ENCODE data around the gene PLEKHM1.

Gene PLEKHM1

GRCh38 chr17:45433159-45433535 lies 57.4 kb downstream of the PLEKHM1 start:
- no peak for TF ChIP-seq POLR2AphosphoS5 (IDR thresholded peaks at IDR 0.05; ENCODE audit: low read depth)
- no peak for TF ChIP-seq GABPA (IDR thresholded peaks at IDR 0.05; ENCODE audit: low read depth)
- TF ChIP-seq, protein P1, sequence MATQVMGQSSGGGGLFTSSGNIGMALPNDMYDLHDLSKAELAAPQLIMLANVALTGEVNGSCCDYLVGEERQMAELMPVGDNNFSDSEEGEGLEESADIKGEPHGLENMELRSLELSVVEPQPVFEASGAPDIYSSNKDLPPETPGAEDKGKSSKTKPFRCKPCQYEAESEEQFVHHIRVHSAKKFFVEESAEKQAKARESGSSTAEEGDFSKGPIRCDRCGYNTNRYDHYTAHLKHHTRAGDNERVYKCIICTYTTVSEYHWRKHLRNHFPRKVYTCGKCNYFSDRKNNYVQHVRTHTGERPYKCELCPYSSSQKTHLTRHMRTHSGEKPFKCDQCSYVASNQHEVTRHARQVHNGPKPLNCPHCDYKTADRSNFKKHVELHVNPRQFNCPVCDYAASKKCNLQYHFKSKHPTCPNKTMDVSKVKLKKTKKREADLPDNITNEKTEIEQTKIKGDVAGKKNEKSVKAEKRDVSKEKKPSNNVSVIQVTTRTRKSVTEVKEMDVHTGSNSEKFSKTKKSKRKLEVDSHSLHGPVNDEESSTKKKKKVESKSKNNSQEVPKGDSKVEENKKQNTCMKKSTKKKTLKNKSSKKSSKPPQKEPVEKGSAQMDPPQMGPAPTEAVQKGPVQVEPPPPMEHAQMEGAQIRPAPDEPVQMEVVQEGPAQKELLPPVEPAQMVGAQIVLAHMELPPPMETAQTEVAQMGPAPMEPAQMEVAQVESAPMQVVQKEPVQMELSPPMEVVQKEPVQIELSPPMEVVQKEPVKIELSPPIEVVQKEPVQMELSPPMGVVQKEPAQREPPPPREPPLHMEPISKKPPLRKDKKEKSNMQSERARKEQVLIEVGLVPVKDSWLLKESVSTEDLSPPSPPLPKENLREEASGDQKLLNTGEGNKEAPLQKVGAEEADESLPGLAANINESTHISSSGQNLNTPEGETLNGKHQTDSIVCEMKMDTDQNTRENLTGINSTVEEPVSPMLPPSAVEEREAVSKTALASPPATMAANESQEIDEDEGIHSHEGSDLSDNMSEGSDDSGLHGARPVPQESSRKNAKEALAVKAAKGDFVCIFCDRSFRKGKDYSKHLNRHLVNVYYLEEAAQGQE (IDR thresholded peaks at IDR 0.05; ENCODE audit: insufficient replicate concordance, low read depth), result no peak
- TF ChIP-seq SPI1 (IDR thresholded peaks at IDR 0.05; ENCODE audit: borderline replicate concordance, low read depth), result no peak
- TF ChIP-seq, protein P2, sequence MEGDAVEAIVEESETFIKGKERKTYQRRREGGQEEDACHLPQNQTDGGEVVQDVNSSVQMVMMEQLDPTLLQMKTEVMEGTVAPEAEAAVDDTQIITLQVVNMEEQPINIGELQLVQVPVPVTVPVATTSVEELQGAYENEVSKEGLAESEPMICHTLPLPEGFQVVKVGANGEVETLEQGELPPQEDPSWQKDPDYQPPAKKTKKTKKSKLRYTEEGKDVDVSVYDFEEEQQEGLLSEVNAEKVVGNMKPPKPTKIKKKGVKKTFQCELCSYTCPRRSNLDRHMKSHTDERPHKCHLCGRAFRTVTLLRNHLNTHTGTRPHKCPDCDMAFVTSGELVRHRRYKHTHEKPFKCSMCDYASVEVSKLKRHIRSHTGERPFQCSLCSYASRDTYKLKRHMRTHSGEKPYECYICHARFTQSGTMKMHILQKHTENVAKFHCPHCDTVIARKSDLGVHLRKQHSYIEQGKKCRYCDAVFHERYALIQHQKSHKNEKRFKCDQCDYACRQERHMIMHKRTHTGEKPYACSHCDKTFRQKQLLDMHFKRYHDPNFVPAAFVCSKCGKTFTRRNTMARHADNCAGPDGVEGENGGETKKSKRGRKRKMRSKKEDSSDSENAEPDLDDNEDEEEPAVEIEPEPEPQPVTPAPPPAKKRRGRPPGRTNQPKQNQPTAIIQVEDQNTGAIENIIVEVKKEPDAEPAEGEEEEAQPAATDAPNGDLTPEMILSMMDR (IDR thresholded peaks at IDR 0.05; ENCODE audit: insufficient read depth, low read length), result no peak
- Histone ChIP-seq H3K27ac (replicated peaks) (peak overlapping the region; percentile 76), H3K4me3 (replicated peaks; ENCODE audit: insufficient read depth, low read length) (peak overlapping the region; percentile 65), H3K27me3 (ENCODE audit: insufficient read depth, poor library complexity, severe bottlenecking) (no peaks in the 10 kb centered on the region)
- DNase-seq (ENCODE audit: low read depth in 1 of 2, low spot score in 1 of 2), result peak in 1 of 2 experiments; percentile 47

DNA sequence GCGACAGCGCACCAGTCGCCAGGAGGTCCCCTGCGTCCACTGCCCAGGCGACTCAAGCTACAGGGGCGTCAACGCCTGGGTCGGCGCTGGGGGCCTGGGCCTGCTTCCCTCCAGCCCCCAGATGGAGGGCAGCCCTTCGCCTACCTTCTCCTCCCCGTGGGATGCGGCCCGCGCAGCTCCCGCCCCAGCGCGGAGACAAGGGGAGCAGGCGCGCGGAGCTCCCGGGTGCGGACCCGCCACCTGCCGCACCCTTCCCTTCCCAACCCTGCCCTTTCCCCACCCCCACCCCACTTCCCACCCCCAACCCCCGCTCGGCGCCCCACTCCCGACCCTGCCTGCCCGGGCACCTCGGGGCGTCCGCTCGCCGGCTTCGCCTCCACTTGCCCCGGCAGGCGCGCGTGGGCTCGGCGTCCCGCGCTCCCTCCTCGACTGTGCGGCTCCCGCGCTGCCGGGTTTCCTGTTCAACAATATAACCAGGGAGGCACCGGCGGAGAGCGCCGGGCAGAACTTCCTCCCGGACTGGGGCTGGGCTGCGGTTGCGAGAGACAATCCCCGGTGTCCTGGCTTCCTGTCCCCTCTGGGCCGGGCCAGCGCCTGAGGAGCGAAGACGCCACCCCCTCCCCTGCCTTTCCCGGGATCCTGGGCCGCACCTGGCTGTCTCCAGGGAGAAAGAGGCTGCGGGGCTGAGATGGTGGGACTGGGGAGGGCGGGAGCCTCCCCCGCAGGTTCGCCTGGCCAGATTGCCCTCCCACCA lies 57.9 kb downstream of the PLEKHM1 start, which contains the start of gene ARHGAP27:
Gene ARHGAP27 (minus strand): TSS at position 466 of the 754 bp plus-strand sequence. CDS start 2,591 bp downstream, outside the sequence.
- H3K4me3 ChIP-seq (replicated peaks; ENCODE audit: insufficient read depth, low read length), result peak within 1 kb of the TSS; percentile 65
- DNase-seq (ENCODE audit: low read depth in 1 of 2, low spot score in 1 of 2), result peak; percentile 73 to 89
- TF ChIP-seq SPI1 (IDR thresholded peaks at IDR 0.05; ENCODE audit: borderline replicate concordance, low read depth), result peak; percentile 70; the same call in 1 of the 2 replicates
- peak; percentile 12; the same call in 1 of the 2 replicates for TF ChIP-seq POLR2AphosphoS5 (IDR thresholded peaks at IDR 0.05; ENCODE audit: low read depth)
- peak; percentile 76 for TF ChIP-seq GABPA (IDR thresholded peaks at IDR 0.05; ENCODE audit: low read depth)
- TF ChIP-seq, protein P1 (IDR thresholded peaks at IDR 0.05; ENCODE audit: insufficient replicate concordance, low read depth), result no peak
- TF ChIP-seq, protein P2 (IDR thresholded peaks at IDR 0.05; ENCODE audit: insufficient read depth, low read length), result no peak
- peak within 1 kb of the TSS; percentile 76 for H3K27ac ChIP-seq (replicated peaks)
- no peaks in the 10 kb centered on the region for H3K27me3 ChIP-seq (ENCODE audit: insufficient read depth, poor library complexity, severe bottlenecking)

GRCh38 chr17:45431531-45432404 lies 58.8 kb downstream of the PLEKHM1 start:
- Histone ChIP-seq H3K27ac (replicated peaks) (peak overlapping the region; percentile 71), H3K27me3 (ENCODE audit: insufficient read depth, poor library complexity, severe bottlenecking) (no peaks in the 10 kb centered on the region)
- TF ChIP-seq POLR2AphosphoS5 (IDR thresholded peaks at IDR 0.05; ENCODE audit: low read depth), result no peak
- TF ChIP-seq, protein P1 (IDR thresholded peaks at IDR 0.05; ENCODE audit: insufficient replicate concordance, low read depth), result no peak
- TF ChIP-seq GABPA (IDR thresholded peaks at IDR 0.05; ENCODE audit: low read depth), result no peak
- TF ChIP-seq, protein P2 (IDR thresholded peaks at IDR 0.05; ENCODE audit: insufficient read depth, low read length), result no peak
- TF ChIP-seq SPI1 (IDR thresholded peaks at IDR 0.05; ENCODE audit: borderline replicate concordance, low read depth), result no peak

More at GRCh38 chr17:45431531-45432404, 58.8 kb downstream of the PLEKHM1 start:
- peak overlapping the region; percentile 65 for H3K4me3 ChIP-seq (replicated peaks; ENCODE audit: insufficient read depth, low read length)
- DNase-seq (ENCODE audit: low read depth in 1 of 2, low spot score in 1 of 2), result peak in 1 of 2 experiments; percentile 85

Measured in HL-60 (cell line).